ENCODE data around the gene TSR3.

GRCh38 chr16:1349351-1349750 lies 2.3 kb downstream of the TSR3 start:
- TF ChIP-seq CTCF (IDR thresholded peaks at IDR 0.05) (no peak), EZH2 (IDR thresholded peaks at IDR 0.05; ENCODE audit: borderline replicate concordance, insufficient read depth, low read depth, low read length, poor library complexity, severe bottlenecking) (no peak)

Data from B cell (primary cell).